ENCODE results near the gene HES7.
"Not testable (repeated sequence)": the region's sequence is repeated elsewhere in the genome, so short reads cannot be mapped to it uniquely, and the experiment has no call there.

Gene HES7

GRCh38 chr17:8122422-8122923, 1.4 kb downstream of the HES7 start:
- DNase-seq (ENCODE audit: low read depth), result no peak

DNA sequence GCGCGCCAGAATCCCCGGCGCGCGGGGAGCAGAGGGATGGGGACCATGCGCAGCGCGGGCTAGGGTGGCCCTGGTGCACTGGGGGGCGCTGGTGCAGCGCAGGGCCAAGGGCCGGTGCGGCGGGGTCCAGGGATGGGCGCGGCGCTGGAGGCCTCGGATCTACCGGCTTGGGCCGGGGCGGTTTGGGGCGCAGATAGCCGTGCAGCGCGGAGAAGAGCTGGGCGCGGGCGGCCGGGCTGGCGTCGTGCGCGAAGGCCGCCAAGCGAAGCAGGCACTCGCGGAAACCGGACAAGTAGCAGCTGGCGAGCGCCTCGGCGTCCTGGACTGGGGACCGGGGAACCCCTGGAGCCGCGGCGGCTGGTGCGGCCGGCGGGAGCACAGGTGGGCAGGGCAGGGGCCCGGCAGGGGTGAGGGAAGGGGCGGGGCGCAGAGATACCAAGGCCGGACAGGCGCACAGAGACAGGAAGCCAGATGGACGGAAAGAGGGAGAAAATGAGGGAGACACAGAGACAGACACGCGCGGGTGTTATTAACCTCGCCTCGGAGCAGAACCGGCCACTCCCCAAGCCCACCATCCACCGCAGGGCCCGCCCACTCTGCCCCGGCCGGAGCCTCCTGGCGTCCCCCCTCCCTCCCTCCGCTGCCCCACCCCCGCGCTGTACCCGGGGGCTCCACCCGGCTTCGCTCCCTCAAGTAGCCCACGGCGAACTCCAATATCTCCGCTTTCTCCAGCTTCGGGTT, 2.1 kb downstream of the HES7 start:
- no peak for DNase-seq (ENCODE audit: low read depth)

- DNase-seq (ENCODE audit: low read depth), result no peak
These were observed 2.6 kb downstream of the HES7 start for GRCh38 chr17:8121407-8121680.

- DNase-seq (ENCODE audit: low read depth), result no peak
These were observed 3.1 kb downstream of the HES7 start for GRCh38 chr17:8120520-8121406.

DNA sequence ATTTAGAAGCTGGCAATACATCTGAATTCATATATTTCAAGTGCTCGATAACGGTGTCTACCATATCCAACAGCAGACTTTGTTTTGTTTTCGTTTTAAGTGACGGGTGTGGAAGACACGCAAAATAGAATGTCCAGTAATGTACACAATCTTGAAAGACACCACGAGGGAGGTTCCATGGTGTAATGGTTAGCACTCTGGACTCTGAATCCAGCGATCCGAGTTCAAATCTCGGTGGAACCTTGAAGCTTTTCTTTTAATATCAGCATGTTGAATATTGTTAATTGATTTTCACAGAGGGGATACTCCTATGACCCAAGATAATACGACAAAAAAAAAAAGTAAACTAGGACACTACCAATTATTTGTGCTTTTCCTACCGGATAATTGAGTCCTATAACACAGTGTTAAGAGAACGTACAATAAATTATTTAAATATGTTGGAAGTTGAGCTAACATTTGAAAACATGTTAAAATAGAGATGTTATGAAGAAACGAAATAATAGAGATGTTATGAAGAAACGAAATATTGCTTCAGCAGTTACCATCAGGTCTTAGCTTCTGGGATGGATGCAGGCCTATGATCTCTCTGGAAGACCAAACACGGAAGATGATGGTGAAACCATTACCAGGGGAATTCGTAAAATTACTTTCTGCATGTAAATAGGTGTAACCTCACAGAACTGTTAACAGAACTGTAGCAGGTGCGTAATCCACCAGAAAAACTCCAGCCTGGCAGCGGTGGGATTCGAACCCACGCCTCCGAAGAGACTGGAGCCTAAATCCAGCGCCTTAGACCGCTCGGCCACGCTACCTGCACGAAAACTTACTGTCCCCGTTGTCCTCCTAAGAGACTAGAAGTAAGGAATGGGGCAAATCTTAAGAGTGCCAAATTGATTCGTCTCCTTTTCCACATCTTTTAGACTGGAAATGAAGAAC, 4.1 kb downstream of the HES7 start:
- peak; percentile 91 for DNase-seq (ENCODE audit: low read depth)

DNA sequence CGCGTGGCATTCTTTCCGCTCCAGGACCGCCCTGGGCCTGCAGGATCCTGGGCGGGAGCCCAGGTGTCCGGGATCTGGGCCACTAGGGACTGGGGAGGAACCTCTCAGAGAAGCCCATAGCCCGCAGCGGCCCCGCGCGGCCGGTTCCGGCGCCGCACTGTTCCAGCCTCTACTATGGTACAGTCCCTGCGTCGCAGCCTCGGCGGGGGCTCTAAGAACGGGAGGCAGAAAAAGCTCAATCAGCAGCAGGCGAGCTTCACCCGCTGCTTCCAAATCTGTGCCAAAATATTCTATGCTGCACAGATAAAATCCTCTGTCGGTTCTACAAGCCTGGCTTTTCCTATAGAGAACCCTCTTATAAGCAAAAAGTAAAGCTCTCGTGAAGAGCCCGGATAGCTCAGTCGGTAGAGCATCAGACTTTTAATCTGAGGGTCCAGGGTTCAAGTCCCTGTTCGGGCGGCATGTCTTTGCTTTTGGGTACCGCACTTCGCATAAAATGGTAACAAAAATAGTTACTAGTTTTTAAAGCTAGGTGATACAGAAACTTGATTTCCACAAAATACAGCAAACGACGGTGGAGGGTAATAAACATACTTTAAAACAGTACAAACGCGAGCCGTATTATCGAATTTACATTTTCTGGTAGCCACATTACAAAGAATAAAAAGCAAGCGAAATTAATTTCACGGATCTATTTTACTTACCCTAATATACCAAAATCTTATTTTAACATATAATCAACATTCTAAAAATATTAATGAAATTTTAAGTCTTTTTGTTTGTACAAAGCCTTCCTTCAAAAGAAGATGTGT, 4.9 kb downstream of the HES7 start:
- DNase-seq (ENCODE audit: low read depth), result peak; percentile 77

- no peak for DNase-seq (ENCODE audit: low read depth)
These were observed 5.7 kb downstream of the HES7 start, which contains the start of gene ALOXE3 for GRCh38 chr17:8117980-8118768. ALOXE3 (minus strand) TSS chr17:8118514; CDS start chr17:8117990, 524 bp downstream.

- DNase-seq (ENCODE audit: low read depth), result no peak
These were observed 6.4 kb downstream of the HES7 start for GRCh38 chr17:8117367-8117979.

DNA sequence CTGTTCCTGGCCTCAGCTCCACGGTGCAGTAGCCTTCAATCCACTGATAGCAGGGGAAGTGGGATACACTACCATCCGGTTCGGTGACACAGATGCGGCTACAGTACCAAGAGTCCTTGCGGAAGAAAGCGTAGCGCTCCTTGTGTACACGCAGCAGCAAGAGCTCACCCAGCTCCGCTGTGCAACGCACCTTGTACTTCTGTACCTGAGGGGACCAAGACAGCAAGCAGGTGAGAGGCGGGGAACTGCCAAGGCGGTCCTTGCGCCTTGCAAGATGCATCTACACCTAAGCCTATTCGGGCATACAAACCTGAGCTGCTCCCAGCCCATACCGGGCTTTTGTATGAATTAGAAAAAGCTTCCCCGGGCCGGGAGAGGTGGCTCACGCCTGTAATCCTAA, 7.1 kb downstream of the HES7 start:
- no peak for DNase-seq (ENCODE audit: low read depth)

GRCh38 chr17:8110907-8111306, 13.0 kb downstream of the HES7 start:
- DNase-seq (ENCODE audit: low read depth), result no peak

GRCh38 chr17:8110456-8110804, 13.5 kb downstream of the HES7 start:
- no peak for DNase-seq (ENCODE audit: low read depth)

GRCh38 chr17:8109661-8110455, 14.0 kb downstream of the HES7 start:
- no peak for DNase-seq (ENCODE audit: low read depth)

DNA sequence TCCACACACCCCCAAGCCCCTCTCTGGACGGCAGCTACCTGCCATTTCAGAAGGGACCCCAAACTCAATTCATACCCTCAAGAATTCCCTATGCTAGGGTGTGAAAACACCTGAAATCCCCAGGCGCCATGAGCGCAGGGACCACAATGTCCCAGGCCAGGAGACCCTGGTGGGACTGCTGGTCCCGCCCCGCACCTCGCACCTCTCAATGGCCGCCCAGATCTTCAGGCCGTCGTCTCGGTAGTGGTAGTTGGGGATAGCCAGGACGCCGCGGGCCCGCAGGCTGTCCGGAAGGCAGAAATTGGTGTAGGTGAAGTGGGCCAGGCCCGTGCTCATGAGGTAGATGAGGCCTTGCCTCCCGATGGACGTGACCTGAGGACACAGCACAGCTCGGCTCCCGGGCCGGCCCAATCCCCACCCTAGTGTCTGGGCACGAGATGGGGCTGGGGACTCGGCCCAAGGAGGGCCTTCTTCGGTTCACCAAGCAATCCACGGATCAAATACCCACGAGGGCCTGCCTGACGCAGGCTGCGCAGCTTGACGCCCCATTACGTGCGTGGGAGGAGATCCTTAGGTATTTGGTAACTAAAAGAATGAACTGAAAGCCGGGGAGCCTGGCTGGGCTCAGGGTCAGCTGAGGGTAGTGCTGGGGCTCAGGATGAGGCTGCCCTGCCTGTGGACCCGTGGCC, 14.8 kb downstream of the HES7 start:
- no peak for DNase-seq (ENCODE audit: low read depth)

DNA sequence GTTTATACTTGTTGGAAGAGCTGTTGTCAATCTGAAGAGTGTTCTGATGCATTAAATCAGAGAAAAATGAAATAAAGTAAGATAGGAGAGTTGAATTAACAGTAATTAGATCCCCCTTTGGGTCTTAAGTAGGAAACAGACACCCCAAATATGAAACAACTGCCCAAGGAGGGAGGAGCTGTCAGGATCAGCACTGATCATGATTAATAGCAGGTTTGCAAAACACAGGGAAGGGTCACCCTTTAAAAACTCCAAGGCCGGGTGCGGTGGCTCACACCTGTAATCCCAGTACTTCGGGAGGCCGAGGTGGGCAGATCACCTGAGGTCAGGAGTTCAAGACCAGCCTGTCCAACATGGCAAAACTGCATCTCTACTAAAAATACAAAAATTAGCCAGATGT, 16.9 kb downstream of the HES7 start:
- DNase-seq (ENCODE audit: low read depth), result not testable (repeated sequence)

DNA sequence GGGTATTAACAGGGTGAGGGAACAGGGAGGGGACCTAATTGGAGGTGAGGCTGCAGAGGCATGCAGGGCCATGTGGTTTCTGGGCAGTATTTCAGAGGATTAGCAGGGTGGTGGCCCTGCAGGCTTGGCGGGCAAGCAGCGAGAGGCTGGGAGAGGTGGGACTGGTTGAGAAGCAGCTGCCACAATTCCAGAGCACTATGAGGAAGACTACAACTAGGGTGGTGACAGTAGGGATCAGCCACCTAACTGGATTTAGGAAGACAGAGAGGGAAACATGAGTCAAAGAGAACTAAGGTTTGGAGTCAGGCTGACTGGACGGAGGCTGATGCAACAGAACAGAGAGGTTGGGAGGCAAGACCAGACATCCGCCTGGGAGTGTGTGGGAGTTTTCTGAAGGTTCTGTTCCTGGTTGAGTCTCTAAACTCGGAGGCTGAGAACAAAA, 17.9 kb downstream of the HES7 start:
- no peak for DNase-seq (ENCODE audit: low read depth)

- no peak for DNase-seq (ENCODE audit: low read depth)
These were observed 19.0 kb downstream of the HES7 start for GRCh38 chr17:8104911-8105310.

DNA sequence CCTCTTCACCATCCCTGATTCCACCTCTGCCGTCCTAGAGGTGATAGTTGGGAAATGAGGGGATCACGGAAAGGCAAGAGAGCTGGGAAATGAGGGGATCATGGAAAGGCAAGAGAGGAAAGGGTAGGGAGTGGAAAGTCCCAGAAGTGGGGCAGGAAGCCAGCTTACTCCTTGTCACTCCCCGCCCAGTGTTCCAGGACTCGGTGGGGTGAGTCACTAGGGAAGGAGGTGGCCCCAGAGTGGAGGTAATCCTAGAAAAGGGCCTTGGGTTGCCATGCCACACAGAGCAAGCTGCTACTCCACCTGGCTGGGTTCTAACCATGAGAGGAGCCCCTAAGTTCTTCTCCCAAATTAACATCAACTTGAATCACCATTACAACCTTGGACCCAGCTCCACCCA, 20.4 kb downstream of the HES7 start:
- DNase-seq (ENCODE audit: low read depth), result no peak

GRCh38 chr17:8101721-8102120, 22.2 kb downstream of the HES7 start:
- DNase-seq (ENCODE audit: low read depth), result no peak

- no peak for DNase-seq (ENCODE audit: low read depth)
These were observed 23.1 kb downstream of the HES7 start for GRCh38 chr17:8100763-8101162.

Measured in fibroblast of the conjunctiva (primary cell).